GM18907 (cell line): ENCODE data around the gene ASAH2.
"Not testable (repeated sequence)": the region's sequence is repeated elsewhere in the genome, so short reads cannot be mapped to it uniquely, and the experiment has no call there.

Experiments
- ATAC-seq: cut with Tn5 transposase; IDR thresholded peaks from one replicate; pipeline ENCODE4 v1.9.1; 2021; ENCODE audit warnings: mild to moderate bottlenecking, moderate library complexity; ENCODE audit not compliant: unreplicated experiment

ASAH2 gene

DNA sequence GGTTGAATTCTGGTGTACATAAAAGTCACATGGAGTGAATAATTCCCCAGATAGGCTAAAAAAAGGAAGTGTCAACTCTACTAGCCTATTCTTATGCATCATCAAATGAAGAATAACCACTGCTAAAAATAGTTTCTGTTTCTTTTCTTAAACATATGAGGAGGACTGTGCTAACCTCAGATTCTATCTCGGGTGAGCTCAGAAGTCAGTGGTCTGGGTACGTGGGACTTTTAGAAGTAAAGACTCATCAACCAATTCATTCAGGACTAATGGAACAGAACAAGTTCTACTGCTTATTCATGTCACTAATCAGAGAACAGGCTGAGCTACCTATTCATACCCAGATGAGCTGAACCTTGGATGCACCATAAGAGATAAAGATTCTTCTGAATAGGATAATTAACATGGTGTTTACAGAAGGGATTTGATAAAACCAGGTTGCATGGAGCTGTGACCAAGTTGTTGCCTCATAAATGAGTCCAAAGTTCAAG, 9.5 kb upstream of the ASAH2 start:
- peak; percentile 99 for ATAC-seq

DNA sequence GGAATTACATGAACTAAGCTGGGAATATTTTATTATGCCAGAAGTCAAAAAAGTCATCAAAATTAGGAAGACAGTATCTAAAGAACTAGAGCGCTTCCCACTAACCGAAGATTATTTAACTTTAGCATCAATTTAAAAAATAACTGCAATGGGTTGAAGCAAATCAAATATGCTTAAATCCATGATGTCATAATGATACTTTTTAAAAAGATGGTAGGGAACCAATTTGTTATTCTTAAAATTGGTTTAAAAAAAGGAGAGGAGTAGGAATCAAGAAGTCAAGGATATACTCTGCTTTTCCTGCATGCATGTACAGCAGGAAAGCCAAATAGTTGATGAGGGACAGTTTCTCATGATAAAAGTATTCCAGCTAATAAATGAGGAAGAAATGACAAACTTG, 3.2 kb upstream of the ASAH2 start:
- ATAC-seq: no peak

DNA sequence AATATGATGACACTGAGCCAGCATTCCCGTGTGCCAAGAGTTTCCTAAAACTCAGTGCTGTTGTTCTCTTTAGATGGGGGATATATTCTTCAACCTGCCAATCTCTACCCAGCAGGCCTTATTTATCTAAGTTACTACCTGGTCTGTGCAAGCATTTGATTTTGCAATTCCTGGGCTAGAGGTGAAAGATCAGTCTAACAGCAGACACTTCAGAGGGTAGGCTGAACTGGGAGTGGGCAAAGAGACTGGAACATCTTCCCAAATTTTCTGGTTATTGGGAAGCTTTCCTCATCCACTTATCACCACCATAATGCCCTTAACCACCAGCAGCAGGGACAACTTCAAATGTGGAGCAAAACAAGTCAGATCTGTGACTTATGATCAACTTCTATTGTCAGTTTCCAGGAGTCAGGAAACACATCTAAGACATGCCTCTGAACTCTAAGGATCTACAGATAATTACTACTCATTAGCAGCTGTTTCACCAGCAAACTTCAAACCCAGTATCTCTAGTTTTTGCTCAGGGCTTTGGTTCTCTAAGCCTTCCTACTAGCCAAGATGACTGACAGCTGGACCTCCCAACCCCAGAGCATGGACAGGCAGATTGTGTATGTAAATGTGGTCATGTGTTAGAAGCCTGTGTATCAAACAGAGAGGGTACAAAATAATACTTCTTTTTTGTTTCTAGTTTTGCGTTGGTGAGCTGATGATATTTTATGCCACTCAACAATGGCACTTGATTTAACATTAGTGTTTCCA, 1.0 kb downstream of the ASAH2 start:
- ATAC-seq: no peak

DNA sequence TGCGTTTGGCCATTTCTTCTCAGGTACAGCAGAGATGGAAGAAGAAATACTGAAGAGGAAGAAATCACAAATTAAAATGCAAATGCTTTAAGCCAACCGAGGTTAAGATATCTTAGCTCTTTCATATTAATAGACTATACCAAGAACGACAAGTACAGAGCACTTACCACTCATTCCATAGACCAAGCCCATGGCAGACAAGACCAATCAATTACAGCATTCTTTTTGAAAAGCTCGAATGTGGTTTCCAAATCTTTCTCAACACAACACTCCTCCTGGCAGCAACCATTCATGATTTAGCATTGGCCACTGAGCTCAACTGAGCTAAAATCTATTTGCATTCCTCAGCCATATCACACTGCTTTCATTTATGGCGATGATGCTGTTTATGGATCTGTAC, 2.7 kb downstream of the ASAH2 start:
- no peak for ATAC-seq

DNA sequence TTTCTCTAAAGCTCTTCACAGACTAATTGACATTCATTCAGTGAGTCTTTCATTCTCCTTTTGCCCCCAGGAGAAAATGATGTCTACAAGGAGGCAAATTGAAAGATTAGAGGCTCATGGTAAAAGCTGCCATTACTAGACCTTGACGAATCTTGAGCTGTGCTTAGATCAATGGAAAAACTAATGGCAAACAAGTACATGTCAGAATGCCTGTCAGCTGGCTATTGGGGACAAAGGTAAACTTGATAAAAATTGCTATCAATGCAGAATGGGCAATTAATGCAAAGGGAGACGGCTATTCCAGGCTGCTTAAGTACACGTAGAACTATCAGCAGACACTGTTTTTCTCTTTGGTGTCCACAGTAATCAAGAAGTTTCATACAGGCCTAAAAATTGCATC, 3.3 kb downstream of the ASAH2 start:
- no peak for ATAC-seq

DNA sequence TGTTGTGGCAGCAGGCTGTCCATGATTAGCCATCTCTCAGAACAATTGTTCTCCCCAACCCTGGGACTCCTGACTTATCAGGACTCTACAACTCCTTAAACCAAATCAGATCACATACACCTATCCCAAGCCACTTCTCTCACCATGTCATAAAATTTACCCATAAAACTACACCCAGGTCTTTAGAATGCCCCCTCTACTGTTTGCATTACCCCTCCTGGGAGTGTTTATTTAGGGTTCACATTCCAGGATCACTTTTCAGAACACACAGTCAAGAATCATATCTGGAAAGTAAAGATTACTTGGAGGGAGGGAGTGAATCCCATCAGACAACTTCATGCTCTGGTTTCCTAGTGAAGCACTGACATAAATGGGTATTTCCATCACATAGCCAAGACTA, 7.1 kb downstream of the ASAH2 start:
- no peak for ATAC-seq

DNA sequence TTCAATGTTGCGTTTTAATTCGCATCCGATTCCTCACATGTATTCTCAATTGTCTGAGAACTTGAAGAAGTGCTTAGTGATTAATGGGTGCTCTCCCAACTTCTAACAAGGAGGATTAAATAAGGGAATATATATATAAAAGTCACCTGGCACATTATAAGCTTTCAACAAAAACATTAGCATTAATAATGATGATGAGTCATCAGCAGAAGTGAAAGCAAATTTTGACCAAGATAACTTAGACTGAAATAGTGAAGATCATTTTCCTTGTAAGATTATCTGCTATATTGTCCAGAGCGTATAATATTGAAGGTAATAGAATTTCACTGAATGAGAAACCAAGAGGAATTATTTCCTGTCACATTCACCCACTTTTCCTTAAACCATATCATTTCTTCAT, 8.5 kb downstream of the ASAH2 start:
- ATAC-seq: no peak

DNA sequence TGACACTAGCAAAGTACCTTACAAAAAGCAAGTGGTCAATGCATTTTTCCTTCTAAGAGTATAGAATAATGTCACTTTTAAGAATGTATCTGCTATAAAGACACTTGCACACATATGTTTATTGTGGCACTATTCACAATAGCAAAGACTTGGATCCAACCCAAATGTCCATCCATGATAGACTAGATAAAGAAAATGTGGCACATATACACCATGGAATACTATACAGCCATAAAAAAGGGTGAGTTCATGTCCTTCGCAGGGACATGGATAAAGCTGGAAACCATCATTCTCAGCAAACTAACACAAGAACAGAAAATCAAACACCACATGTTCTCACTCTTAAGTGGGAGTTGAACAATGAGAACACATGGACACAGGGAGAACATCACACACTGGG, 9.8 kb downstream of the ASAH2 start:
- ATAC-seq: not testable (repeated sequence)

DNA sequence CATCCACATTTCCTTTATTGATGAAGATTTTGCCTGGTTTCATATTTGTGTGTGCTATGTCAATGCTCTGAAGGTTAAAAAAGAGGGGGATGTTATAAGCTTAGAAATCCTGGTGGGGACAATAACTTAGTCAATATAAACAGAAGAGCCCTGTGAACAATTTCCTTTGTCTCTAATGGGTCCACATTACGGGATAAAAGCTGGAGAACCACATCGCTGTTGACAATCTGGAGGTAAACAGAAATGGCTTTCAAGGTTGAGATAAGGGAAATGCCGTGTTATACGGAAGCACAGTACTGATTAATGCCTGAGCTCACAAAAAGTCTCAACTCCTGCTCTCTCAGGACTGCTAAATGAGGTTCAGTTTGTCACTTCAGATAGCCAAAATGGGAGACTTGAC, 16.8 kb downstream of the ASAH2 start:
- no peak for ATAC-seq

DNA sequence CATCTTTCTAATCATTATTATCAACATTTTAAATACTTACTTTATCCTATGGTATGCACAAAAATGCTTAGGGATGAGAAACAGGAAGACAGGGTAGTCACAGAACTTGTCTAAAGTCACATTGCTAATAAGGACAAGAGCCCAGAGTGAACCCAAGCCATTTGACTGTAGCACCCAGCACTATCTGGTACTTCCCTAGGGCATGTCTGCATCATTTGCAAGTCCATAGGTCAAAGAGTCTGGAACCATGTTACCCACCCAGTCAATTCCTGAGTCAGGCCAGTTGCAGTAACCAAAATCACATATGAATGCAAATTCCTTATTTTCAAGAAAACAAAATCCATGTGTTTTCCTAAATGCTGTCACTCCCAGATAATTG, 19.1 kb downstream of the ASAH2 start:
- no peak for ATAC-seq

DNA sequence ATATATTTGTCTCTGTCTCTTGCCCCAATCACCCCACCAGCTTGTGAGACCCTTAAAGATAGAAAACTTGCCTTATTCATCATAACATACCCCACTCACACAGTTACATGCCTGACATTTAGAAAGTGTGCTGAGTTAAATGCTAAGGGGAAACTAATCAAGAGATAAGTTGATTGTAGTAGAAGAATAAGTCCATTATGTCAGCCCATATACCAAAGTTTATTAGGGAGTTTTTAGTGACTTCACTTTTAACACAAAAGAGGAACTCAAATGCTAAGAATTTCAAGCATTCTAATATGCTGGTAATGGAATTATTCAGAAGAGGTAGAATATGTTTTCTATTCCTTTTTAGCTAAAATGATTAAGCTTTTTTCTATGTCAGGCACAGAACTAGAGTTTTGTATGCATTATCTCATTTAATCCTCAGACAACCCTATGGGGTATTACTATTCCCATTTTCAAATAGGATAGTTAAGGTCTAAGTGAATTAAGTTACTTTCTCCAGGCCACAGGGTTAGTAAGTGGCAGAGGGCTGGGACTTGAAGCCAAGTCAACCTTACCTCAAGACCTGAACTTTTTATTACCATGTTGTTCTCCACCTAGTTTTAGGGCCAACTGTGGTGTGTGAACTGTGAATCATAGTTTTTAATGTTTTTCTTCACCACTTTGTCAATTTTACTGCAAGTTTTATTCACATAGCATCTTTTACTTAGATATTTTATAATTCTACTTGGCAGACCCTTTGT, 19.6 kb downstream of the ASAH2 start:
- peak; percentile 57 for ATAC-seq

DNA sequence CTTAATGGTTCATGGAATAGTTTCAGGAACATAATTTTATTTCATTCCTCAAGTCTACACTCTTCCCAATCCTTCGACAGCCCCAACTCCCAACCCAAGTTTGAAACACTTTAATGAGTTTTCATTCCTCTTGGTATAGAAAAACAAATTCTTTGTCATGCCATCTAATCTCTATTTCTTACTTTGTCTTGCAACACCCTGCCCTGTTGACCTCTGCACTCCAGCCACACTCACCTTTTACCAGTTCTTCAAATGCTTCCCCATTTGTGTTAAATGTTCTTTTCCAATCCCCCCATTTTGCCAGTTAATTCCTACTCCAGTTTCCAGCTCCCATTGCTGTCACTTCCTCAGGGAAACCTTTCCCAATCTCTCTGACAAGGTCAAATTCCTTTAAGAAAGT, 21.9 kb downstream of the ASAH2 start:
- ATAC-seq: no peak

DNA sequence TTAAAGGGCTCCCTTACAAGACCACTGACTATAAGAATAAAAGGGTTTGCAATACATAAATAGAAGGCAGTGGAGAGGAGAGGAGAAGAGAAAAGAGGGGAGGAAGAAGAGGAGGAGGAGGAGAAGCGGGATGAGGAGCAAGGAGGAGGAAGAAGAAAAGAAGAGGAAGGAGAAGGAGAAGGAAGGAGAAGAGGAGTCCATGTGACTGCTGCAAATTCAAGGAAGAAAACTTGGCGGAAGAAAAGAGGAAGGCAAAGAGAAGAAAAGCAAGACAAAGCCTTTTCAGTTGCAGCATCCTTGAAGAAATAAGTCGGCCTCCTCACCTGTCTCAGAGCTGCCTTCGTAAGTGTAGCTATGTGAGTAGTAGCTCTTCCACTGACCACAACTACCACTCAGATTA, 22.6 kb downstream of the ASAH2 start:
- ATAC-seq: no peak

DNA sequence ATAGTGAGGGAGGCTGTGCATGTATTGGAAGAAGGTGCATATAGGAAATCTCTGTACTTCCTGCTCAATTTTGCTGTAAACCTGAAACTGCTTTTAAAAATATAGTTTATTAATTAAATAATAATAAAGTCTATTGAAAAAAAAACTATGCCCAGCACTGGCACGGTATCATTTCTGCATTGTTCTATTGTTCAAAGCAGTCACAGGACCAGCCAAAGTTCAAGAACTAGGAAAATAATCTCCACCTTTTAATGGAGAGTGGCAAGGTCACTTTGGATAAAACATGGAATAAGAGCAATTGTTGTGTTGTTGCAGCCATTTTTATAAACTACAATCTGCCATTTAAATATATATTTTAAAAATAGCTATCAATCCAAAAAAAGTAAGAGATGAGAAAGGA, 24.7 kb downstream of the ASAH2 start:
- no peak for ATAC-seq

DNA sequence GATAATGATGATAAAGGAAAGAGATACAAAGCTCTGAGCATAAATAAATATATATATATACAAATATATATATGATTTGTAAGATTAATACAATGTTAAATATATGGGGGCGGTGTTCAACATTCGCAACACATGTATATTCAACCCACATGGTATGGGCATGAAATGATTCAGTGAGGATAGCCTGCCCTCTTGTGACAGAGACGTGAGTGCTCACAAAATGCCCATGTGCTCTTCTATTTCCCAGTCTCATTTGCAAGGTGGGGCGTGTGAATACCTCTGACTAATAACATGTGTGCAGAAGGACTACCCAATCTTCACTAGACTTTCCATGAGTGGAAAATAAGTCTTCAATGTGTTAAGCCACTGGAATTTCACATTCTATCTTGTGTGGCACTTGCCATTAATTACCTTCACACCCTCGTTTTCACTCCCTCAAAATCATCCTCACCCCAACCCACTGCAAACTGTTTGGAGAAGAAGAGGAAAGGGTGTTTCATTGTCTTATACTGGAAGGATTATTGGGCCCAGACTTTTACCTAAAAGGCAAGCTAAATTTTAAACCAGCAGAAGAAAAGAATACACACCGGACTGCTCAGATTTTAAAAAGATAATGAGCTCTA, 26.9 kb downstream of the ASAH2 start:
- peak; percentile 98 for ATAC-seq

DNA sequence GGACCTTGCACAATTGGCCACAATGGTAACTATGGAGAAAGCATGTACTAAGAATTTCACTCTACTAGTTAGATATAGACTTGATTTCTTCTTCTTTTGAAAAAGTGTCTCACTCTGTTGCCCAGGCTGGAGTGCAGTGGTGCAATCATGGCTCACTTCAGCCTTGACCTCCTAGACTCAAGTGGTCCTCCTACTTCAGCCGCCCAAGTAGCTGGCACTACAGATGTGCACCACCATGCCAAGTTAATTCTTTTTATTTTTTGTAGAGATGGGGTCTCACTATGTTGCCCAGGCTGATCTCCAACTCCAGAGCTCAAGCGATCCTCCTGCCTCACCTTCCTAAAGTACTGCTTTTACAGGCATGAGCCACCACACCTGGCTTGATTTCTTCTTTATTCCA, 29.1 kb downstream of the ASAH2 start:
- ATAC-seq: no peak

DNA sequence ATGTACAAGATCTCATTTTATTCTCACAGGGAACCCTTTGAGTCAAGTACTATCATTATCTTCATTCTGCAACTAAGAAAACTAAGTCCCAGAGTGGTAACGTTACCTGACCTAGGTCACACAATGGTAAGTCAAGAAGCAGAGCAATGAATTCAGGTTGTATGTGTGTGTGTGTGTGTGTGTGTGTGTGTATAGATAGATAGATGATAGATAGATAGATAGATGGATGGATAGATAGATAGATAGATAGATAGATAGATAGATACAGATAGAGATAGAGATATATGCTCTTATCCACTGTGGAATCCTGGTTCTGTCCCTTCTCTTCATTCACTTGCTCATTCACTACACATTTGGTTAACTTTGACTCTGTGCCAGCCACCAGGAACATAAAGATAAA, 29.8 kb downstream of the ASAH2 start:
- no peak for ATAC-seq

DNA sequence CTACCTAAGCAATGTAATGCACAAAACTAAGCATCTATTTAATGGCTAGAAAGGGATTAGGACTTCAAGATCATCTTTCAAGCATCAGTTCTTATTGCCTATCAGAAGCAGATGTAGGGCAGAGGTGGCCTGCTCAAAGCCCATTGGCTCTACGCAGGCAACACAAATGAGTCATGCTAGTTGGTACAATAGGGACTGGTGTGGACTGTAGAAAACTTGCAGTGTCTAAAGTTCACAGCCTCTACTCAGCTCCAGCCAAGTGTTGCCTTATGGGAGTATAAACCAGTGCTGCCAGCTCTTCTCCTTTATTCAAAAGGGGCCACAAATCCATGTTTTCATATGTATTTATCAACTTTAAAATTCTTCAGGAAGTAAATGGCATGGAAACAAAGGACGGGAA, 31.7 kb downstream of the ASAH2 start:
- ATAC-seq: no peak

DNA sequence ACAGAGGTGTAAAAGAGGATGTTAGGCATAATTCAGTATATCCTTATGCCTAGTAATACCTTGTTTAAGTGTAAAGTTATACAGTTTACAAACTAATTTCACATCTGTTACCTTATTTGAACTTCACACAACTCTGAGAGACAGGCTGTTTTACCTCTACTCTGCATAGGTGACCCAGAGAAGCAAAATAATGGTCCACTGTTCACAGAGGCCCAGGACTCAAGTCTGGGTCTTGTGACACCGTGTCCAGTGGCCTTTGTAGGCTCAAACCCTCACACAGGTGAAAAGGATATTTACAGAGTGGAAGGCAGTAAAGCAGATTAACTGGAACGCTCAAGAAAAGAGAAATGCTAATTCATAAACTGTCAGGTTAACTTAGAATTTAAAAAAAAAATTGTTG, 32.1 kb downstream of the ASAH2 start:
- ATAC-seq: no peak

DNA sequence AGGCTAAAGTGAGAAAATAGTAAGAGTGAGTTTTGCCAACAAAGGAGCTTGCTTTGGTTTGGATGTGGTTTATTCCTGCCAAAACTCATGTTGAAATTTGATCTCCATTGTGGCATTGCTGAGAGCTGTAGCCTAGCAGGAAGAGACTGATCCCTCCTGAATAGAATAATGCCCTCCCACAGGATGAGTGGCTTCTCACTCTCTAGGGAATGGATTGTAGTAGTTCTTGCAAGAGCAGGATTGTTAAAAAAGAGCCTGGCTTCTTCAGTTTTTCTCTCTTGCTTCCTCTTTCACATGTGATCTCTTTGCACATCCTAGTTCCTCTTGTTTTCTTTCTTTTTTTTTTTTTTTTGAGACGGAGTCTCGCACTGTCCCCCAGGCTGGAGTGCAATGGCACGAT, 34.4 kb downstream of the ASAH2 start:
- ATAC-seq: no peak

DNA sequence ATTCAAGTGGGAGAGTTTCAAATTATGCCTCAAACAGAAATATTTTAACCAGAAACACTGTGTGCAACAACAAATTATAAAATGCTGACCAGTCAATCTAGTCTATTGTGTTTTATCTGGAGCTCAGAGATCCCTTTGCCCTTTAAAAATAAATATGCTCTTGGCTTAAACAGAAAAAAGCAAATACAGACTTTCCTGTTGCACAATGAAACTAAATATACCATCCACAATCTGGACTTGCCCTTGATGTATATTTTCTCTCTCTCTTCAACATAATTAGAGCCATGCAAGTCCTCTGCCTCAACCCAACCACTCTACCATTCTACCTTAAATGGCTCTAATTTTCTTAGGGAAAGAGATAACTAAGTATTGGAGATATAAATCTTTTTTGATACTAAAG, 34.9 kb downstream of the ASAH2 start:
- no peak for ATAC-seq

DNA sequence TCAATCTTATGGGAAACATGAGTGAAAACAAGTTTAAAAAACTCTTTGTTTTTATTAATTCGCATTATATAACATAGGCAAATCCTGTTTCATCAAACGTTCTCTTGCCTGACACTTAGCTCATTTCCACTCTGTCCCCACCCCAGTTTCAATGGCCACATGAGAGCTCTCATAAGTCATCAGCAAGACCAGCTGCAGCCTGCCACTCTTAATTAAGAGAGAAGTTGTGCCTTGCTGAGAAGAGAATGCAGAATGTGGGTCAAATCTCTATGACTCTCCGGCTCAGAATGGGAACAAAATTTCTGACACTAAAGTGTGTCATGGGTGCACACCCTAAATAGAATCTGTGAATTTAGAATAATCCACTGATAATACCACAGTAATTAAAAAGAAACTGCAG, 39.6 kb downstream of the ASAH2 start:
- no peak for ATAC-seq
